ENCODE results near the gene MLIP. TPM values are rescaled to one million over a fixed set of nuclear protein-coding genes. Genes with fewer than 3 reads are reported as not detected.

Gene MLIP
- not detected in 2 replicates for total RNA-seq

DNA sequence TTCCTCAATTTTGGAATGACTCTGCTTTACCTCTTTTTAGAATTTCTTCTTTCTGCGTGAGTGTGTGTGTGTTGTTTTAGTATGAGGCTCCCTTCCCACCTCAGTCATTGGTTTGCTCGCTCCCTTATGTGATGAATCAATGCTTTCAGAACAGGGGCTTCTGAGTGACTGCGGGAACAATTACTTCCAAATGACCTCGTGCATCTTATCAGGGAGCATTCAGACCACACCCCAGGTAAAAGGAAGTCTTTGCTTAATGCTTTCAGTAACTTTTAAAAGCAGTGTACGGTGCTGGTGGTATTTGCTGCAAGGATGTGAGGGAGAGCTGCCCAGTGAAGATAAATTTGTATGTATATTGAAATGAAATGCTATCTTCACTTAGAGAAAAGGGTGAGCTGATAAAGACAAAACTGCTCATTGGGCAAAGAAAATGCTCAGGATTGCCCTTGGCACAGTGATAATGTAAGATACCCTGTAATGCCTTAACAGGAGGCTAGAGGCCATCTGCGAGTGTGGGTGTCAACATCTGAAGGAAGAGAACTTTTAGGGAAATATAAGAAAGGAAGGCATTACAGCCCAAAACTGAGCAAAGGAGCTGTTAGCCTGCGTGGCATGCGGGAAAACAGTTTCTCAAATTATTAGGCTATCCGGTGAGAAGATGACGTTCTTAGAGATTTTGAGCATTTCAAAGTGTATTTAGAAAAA is at the start of gene MLIP:
Gene MLIP, plus strand, starts transcription at position 103 of the 705 bp plus-strand sequence. Its CDS starts 37 bp downstream, at position 140.

DNA sequence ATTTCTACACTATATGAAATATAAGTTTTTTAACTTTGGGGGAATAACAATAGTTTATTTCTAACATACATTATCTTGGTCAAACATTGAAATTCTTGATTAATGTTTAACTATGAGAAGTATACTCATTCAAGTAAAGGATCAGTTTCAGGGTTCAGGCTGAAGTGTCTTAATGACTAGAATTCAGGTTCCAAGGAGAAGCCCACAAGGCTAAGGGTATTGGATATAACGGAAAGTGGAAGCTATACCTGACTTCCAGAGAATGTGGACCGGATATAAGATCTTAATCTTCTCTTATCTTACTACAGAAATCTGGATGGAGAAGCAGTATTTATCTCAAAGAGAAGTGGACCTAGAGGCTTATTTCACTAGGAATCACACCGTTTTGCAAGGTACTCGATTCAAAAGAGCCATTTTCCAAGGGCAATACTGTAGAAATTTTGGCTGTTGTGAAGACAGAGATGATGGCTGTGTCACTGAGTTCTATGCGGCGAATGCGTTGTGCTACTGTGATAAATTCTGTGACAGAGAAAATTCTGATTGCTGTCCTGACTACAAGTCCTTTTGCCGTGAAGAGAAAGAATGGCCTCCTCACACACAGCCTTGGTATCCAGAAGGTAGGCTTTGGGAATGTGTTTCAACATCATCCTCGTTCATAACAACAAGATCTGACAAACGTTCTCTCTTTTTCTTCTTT is 197.2 kb downstream of the MLIP start, which contains the start of gene TINAG:
Gene TINAG, plus strand, starts transcription at position 153 of the 697 bp plus-strand sequence. Its CDS starts 110 bp downstream, at position 263.

Other genes with a start within 250 kb of the MLIP start
- gene TINAG, start 197.0 kb downstream of the MLIP start, total RNA-seq: not detected in 2 replicates